Inflammatory macrophage (primary cell): ENCODE data around the gene CSMD2.

ENCODE experiments used
- DNase-seq, 2 donors: peaks; one replicate each; pipeline ENCODE4 v3.0.0-alpha.2; 2020 to 2022

CSMD2 gene

DNA sequence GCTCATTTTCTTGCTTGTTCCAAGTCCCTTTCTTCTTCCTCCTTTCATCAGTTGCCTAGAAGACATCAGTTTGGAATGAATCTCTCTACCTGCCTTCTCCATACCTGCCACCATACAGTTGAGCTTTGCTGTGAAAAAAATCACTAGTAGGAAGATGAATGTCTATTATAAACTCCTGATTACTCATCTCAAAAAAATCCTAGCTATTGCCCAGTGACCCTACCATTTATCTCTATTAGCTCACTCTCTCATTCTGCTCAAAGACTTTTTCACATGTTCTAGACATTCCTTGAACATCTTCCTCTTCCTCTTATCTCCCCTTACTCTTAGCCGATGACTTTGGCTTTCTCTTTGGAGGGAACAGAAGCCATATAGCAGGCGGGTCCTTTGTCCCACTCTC lies 350.9 kb downstream of the CSMD2 start:
- DNase-seq, result no peak

DNA sequence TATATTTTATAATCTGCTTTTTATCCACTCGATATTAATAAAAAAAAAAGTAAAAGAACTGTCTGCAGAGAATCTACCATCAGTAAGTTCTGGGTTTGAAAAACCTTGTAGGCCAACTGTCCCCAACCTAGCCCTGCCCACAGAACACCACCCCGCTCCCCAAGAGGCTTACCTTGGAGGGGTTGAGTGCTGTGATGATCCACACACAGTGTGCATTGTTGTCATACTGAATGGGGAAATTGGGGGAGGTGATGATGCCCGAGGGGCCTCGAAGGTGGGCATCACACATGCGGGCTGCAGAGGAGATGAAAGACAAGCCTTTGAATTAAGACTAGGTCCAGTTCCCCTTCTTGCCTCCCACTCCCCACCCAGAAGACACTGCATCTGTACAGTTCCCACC lies 354.5 kb downstream of the CSMD2 start:
- DNase-seq, result no peak

DNA sequence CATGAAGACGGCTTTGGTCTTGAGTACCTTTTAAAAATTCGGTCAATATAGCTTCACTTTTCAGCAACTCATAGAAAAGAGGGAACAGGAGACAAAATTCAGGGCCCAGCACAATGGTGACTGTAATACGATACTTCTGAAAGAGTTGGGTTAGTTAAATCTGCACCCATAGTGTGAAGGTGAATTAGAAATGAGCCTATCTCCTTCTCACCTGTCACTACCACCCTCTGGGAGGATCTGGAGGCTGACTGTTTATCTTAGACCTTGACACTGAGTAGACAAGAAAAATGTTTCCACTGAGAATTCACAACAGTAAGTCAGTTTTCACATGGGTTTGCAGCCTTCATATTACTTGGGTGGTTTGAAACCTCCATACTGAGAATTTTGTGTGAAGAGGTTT lies 359.0 kb downstream of the CSMD2 start:
- no peak for DNase-seq

DNA sequence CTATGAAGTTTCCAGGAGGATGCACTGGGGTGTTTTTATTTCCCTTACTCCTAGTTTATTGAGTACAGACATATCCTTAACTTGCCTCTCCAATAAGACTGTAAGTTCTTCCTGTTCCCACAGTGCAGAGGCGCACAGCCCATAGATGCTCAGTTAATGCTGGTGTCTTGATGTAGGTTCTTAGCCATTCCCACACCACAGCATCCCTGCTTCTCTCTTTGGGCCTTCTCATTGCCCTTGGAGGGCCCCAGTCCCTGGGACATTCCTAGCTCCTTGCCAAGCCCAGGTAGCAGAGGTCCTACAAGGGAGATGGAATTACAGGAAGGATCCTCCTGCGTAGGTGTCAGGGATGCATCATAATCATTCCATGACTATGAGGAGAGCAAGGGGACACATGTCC lies 362.8 kb downstream of the CSMD2 start:
- no peak for DNase-seq

DNA sequence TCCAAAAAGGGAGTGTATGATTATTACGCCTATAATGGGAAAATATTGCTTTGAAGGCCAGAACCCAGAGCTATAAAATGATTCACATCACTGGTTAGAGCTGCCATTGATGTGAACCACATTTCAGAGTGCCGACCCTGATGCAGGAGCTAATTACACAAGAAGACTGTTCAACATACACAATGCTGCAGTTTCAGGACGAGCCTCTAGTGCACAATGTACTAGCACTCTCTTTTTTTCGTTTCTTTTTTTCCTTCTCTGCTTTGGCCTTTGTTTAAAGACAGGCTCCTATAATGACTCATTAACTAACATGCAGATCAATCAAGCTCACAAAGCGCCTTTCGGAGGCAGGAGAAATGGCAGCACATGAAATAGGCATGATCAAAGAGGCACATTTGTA lies 367.2 kb downstream of the CSMD2 start:
- DNase-seq, result no peak

DNA sequence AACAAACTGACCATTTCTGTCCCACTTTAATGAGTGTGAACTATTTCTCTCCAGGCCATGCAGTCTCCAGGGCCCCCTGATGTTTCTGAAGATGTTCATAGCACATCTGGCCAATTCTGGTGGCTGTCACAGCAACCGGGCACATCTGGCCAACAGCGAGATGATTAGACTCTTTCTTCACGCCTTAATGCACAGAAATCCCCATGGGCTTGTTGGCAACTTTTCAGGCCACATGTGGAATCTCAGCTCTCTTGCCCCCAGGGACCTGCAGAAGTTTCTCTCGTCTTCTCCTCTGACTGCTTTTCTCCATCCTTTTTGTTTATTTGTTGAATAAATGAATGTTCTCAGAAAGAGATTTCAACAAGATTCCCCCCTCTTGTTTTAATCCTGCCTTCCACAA lies 372.4 kb downstream of the CSMD2 start:
- no peak for DNase-seq

DNA sequence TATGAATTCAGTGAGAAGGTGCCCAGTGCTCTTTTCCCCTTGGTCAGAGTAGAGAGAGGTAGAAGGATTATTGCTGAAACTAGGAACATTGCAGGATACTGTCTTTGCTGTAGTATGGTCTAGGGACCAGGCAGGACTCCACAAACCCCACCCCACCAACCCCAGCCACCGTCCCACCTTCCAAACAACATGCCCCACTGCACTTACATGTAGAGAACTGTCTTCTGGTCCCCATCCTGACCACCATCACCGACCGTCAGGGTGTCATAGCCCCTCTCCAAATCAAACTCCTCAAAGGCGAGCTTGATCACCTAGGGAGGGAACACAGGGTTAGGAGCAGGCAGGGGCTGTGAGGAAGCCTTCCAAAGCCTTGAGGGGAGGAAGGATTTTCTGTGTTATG lies 372.8 kb downstream of the CSMD2 start:
- DNase-seq, result no peak

DNA sequence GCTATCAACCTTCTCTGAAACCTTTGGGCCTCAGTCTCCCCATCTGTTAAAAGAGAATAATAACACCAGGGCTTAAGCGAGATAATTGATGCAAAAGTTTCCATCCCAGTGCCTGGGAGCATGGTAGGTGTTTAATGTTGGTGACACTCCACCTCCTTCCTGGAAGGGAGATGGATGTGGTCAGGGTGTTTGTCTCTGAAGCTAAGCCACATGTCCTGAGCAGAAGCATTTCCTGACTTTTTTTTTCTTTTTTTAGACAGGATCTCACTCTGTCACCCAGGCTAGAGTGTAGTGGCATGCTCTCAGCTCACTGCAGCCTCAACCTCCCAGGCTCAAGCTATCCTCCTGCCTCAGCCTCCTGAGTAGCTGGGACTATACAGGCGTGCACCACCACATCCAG lies 373.8 kb downstream of the CSMD2 start:
- no peak for DNase-seq

DNA sequence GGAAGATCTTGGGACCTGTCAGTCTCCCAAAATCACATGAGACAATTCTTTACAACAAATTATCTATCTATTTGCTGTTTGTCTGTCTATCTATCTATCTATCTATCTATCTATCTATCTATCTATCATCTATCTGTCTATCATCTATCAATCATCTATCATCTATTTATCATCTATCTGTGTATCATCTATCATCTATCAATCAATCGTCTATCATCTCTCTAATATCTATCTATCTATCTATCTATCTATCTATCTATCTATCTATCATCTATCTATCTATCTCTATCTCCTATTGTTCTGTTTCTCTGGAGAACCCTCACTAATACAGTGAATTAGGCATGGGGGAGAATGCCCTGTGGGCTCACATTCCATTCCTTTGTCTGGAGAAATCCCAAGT lies 374.5 kb downstream of the CSMD2 start:
- DNase-seq, result no peak

DNA sequence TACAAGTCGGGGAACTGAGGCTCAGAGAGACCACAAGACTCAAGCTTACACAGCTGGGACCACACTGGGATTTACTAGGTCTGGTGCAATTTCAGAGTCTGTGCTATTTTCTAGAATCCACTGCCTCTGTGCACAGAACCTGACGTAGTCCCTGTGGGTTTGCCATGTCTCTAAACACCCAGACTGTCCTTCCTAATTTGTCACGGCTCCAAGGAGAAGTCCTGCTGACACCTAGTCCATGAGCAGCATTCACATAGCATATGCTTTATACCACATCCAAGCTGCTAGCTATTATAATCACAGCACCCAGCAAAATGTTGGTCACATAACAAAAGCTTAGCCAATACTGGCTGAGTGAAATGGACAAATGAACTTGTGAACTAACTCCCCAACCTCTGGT lies 380.2 kb downstream of the CSMD2 start:
- DNase-seq, result no peak

DNA sequence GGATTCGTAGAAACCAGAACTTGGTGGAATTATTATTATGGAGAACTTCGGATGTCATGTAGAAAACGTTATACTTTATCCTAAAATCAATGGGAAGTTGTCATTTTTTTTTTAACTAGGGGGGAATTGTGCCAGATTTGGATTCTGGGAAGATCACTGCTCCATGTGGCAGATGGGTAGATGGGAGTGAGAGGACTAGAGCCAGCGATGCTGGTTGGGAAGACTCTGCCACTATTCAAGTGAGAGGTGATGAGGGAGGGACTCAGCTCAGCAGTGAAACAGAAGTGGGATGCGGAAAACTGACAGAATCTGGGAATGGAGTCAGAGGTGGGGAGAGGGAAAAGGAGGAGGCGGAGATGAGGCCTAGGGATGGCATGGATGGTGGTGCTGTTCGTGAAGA lies 382.3 kb downstream of the CSMD2 start:
- DNase-seq, result no peak

DNA sequence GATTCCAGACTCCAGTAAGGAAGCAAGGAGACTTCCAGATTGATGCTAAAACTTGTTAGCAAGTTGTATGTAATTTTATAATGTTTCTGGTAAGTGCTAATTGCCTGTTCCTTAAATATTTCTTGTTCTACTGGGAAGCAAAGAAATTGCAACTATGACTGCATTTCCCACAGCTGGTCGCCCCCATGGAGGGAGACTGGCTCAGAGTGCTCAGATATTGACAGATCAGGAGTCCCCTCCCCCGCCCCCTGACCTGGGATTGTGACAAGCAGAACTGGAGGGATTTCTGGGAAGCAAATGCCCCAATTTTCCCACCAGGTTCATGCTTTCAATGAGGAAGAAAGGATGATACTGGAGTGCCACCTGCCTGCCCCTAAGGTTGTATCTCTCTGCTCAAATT lies 383.4 kb downstream of the CSMD2 start:
- no peak for DNase-seq

DNA sequence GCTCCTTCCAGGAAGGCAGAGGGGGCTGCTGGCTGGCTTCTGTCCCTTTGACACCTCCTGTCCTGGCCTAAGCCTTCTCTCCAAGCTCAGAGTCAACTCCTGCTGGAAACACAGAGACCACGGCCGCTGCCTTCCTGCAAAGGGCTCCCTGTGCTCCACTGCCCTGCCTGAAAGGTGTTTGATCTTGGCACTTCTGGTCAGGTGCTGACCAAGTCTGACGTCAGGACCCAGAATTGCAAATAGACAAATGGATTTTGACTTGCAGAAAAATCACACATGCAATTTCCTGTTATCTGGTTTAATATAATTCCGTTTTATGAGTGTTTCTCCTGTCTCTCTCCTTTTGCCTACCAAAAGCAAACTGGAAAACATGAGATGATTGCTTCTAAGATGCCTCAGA lies 387.7 kb downstream of the CSMD2 start:
- DNase-seq, result no peak

DNA sequence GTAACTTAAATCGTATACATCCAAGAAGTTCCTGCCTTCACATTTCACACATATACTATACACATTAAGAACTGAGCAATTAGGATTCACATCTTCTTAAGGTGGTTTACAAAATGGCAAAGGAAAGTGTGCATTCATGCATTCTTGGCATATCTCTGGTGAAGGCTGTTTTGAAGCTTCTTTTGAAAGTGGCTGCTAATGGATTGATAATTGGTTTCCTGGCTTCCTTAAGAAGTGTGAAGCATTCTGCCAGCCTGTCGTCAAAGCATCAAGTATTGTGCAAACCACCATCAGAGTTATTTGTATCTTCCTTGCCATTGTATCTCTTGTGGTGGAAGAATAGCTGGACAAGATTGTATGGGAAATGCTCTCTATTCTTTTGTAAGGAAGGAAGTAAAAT lies 396.2 kb downstream of the CSMD2 start:
- no peak for DNase-seq

DNA sequence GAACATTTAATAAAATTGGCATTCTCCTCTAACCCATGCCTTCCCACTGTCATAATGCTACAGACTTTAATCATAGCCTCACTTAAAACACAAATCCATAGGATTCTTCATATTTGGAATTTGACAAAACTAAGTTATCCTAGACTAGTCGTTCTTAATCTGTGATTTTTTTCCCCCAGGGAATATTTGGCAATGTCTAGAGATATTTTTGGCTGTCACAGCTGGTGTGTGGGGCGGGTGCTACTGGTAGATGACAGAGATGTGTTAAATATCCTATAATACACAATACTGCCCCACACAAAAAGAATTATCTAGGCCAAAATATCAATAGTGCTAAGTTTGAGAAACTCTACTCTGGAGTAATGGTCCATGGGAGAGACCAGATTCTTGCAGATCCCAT lies 396.9 kb downstream of the CSMD2 start:
- DNase-seq, result no peak

DNA sequence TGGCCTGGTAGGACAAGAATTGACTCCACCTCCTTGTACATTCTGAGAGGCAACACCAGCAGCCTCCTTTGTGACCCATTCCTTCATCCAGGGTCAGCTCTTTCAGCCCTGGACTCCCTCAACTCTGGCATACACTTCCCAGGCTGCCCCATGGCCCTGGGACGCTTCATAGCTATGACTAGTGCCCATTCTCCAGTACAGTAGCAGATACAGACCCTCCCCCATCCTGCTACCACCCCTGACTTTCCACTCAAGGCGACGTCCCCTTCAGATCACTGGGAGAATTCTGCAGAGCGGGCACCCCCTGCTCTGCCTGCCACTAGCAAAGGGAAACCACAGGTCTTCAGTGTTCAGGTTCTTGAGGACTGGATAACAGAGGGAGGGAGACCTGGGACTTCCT lies 400.9 kb downstream of the CSMD2 start:
- DNase-seq, result no peak

DNA sequence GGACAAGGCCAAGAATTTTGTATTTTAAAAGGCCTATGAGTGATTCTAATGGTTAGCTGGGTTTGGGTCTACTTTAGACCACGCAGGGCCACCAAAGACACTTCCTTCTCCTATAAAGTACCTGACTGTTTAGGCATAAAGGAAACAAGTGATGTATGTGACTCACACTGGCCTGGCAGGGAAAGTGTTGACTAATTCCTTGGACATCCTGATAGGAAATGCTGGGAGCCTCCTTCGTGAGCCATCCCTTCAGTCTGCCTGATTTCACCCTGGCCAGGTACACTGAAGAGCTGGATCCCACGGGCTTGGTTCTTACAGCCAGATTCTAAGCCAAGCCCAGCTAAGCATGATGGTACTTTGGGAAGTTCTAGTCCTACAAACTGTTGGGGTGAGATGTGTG lies 401.6 kb downstream of the CSMD2 start:
- no peak for DNase-seq

DNA sequence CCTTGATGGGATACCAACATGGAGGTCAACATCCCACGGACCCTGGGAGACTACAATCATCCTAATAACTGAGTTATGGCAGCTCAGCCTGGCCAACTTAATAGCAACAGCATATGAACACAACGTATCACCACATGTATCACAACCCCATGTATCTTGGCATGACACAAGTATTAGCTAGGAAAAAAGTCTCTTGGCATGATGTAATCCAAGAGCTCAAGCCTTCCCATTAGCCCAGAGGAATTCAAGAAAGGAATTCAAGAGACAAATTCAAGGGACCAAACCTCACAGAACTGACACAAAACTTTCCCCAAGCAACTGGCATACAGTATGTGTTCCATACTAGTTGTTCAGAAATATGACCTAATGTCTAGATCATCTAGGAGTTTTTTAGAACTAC lies 402.1 kb downstream of the CSMD2 start:
- no peak for DNase-seq

DNA sequence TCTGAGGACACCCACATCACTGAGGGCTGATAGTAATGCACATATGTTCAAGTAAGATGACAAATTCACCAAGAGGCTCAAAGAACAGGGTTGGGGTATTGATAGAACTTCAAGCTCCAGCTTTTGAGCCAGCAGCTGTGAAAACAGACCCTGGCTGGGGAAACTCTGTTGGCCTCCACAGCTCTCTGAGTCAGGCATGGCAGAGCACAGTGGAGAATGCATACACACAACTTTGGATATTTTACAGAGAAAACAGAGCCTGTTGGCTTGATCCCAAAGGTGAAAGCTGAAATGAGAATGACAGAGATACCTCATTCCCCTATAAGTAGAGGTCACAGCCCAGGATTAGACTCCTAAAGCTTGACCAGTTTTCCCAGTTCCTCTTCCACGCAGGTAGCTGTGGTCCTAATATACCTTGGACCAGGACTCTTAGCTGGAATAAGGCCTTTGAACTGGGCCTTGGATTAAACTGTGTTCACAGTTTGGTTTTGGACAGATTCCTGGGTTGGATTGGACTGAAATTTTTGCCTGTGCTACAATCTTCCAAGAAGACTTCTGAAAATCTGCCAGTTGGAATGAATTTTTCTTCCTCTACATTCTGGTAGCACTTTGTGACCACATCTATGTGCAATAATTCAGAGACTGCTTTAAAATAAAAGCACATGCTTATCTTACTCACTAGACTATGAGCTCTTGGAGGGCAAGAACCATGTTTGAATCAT lies 402.8 kb downstream of the CSMD2 start:
- DNase-seq, result no peak

DNA sequence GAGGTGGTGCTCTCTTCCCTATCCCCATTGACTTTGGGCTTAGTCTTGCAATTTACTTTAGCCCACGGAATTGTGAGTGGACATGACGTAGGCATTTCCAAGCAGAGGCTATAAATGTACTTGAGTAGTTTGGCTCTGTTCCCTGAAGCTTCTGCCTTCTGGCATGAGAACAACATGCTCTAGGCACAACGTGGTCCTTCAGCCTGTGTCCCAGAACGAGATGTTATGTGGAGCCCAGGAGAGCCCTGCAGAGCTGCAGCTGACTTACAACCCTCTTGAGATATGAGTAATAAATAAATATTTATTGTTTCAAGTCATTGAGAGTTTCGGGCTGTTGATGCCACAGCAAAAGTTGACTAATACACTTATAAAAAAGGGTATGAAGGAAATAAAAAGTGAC lies 406.3 kb downstream of the CSMD2 start:
- DNase-seq, result no peak

DNA sequence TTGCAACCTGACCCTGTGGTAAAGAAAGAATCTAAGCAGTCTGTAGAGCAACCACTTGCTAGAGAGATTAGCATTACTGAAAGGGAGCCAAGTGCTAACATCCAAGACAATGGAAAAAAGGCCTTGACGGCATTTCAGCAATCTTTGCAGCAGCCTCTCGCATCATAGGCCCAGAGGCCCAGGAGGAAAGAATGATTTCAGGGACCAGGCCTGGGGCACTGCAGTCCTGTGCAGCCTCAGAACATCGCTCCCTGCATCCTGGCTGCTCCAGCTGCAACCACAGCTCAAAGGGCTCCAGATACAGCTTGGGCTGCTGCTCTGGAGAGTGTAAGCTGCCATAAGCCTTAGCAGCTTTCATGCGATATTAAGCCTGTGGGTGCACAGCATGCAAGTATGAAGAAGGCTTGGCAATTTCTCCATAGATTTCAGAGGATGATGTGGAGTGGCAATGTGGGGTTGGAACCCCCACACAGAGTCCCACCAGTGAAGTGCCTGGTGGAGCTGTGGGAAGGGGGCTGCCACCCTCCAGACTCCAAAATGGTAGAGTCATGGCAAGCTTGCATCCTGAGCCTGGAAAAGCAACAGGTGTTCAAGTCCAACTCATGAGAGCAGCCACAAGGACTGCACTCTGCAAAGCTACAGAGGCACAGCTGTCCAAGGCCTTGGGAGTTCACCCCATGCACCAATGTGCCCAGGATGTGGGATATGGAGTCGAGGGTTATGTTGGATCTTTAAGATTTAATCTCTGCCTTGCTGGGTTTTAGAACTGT lies 411.8 kb downstream of the CSMD2 start:
- DNase-seq, result no peak

DNA sequence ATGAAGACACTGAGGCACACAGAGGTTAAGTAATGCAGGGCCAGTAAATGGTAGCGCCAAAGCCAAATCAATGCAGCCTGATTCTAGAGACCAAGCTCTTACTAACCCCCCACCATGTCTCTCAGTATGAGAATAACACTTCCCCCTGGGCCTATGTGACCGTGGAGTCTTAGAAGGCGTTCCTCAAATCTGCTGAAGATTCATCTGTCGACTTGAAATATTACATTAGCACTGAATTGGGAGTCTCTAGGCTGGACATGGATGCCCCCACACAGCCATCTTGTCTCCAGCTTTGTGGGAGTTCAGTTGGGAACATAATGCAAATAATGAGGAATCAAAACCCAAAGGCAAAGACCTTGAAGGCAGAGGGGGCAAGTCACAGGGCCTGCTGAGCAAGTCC lies 419.1 kb downstream of the CSMD2 start:
- DNase-seq, result no peak

DNA sequence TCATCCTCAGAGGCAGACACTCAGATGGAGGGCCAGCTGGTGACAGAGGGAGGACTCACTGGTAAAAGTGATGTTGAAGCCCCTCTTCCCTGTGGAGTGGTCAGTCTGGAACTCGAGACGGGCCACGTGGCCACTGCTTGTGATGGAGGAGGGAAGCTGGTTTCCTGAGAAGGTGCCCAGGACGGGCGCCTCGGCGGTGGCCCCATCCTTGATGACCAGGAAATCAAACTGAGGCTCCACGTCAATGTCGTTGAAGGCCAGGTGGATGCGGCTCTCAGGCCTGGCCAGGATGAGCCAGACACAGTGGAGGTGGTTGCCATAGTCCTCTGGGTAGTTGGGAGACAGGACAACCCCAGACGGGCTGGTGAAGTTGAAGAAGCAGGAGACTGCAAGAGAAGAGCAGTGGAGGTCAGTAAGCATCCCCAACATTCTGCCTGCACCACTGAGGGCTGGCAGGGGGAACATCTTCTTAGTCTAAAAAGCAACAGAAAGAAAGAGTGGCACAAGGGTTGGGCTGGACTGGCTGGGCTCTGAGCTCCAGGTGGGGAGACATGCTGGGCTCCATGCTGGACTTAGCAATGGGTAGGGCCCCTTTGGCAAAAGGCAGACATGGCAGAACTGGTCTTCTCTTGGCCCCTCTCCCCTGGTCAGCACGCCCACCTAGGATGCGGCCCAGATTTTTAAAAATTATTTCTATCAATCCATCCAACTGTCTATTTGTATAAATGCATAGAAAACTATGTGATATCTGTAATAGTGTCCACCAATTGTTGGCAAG lies 421.6 kb downstream of the CSMD2 start:
- no peak for DNase-seq

DNA sequence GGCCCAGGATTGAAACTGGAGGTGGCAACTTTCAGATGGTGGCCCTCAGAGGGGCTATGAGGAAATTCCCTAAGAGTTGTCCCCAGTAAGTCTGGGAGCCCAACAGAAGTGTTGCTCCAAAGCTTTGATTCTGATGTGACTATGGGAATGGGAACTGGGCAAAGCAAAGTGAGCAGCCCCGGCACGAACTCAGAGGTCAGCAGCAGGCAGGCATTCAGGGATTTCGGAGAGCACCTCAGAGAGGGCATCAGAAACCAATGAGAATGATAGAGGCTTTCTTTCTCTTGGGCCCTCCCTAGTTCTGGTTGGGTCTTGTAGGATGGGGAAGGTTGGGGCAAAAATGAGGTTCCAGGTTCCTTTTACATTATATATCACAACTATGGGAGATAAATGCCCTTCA lies 422.4 kb downstream of the CSMD2 start:
- no peak for DNase-seq
